ENCODE data around the gene BTBD16. TPM values are rescaled to one million over a fixed set of nuclear protein-coding genes. Genes with fewer than 3 reads are reported as not detected.
A peak's percentile ranks its signal among the peaks of the same experiment; 100 is the strongest.

The BTBD16 gene
- total and polyA plus RNA-seq, 3 experiments from 2014 or later, result not detected

- Mint-ChIP-seq H3K4me3 (no peak overlapping the region), H3K4me1 (no peaks in the 10 kb centered on the region), H3K36me3 (peaks cover 0 to 5% (median 0%) of the 10 kb centered on the region in 3 donors), H3K27ac (no peak overlapping the region), H3K27me3 (peaks cover 10 to 33% of the 10 kb centered on the region in 2 donors), H3K9me3 (no peaks in the 10 kb centered on the region)
- H3K4me1 ChIP-seq (ENCODE audit: insufficient read depth, low read length), result no peaks in the 10 kb centered on the region
- DNase-seq, result no peak
- H3K36me3 ChIP-seq (ENCODE audit: insufficient read depth, low read length), result no peaks in the 10 kb centered on the region
- POLR2A ChIA-PET, result no interaction called here
- H3K9me3 ChIP-seq (ENCODE audit: low read length), result no peaks in the 10 kb centered on the region
- CTCF ChIA-PET, result no interaction called here
- H3K27me3 ChIP-seq (ENCODE audit: insufficient read depth, low read length, poor library complexity, severe bottlenecking), result no peaks in the 10 kb centered on the region
- H3K27ac ChIP-seq (ENCODE audit: low read depth, low read length), result no peak overlapping the region
- no peak overlapping the region for H3K4me3 ChIP-seq (ENCODE audit: low read length)
Observed at GRCh38 chr10:122311051-122311410, 39.9 kb downstream of the BTBD16 start.

- H3K4me3 Mint-ChIP-seq, result no peak overlapping the region
Observed at GRCh38 chr10:122311716-122312115, 40.6 kb downstream of the BTBD16 start.

GRCh38 chr10:122316224-122316884 lies 45.3 kb downstream of the BTBD16 start:
- Histone ChIP-seq H3K9me3 (ENCODE audit: low read length) (no peaks in the 10 kb centered on the region), H3K27ac (ENCODE audit: low read depth, low read length) (no peak overlapping the region), H3K4me1 (ENCODE audit: insufficient read depth, low read length) (no peaks in the 10 kb centered on the region), H3K36me3 (ENCODE audit: insufficient read depth, low read length) (no peaks in the 10 kb centered on the region), H3K4me3 (ENCODE audit: low read length) (no peak overlapping the region), H3K27me3 (ENCODE audit: insufficient read depth, low read length, poor library complexity, severe bottlenecking) (no peaks in the 10 kb centered on the region)
- no peak for DNase-seq
- no peak overlapping the region for H3K27ac Mint-ChIP-seq
- peaks cover 17 to 36% of the 10 kb centered on the region in 2 donors for H3K27me3 Mint-ChIP-seq
- H3K9me3 Mint-ChIP-seq, result peaks cover 0 to 6% (median 4%) of the 10 kb centered on the region in 5 donors
- ChIA-PET CTCF (interaction anchor here (1.0 kb wide), 1 partner anchor 18 kb away, joined by 3 read pairs; no protein-coding TSS in a partner anchor), POLR2A (no interaction called here)
- no peaks in the 10 kb centered on the region for H3K4me1 Mint-ChIP-seq
- no peak overlapping the region for H3K4me3 Mint-ChIP-seq
- peaks cover 0 to 5% (median 0%) of the 10 kb centered on the region in 3 donors for H3K36me3 Mint-ChIP-seq

More at GRCh38 chr10:122311716-122312115, 40.6 kb downstream of the BTBD16 start:
- Mint-ChIP-seq H3K9me3 (no peaks in the 10 kb centered on the region), H3K4me1 (no peaks in the 10 kb centered on the region), H3K27me3 (peaks cover 10 to 39% of the 10 kb centered on the region in 2 donors), H3K36me3 (peaks cover 0 to 5% (median 0%) of the 10 kb centered on the region in 3 donors), H3K27ac (no peak overlapping the region)
- H3K4me3 ChIP-seq (ENCODE audit: low read length), result no peak overlapping the region
- DNase-seq, result no peak
- no peaks in the 10 kb centered on the region for H3K4me1 ChIP-seq (ENCODE audit: insufficient read depth, low read length)
- no peaks in the 10 kb centered on the region for H3K9me3 ChIP-seq (ENCODE audit: low read length)
- CTCF ChIA-PET, result no interaction called here
- H3K36me3 ChIP-seq (ENCODE audit: insufficient read depth, low read length), result no peaks in the 10 kb centered on the region
- POLR2A ChIA-PET, result interaction anchor here (0.5 kb wide), 1 partner anchor 128 kb away, joined by 3 read pairs; no protein-coding TSS in a partner anchor
- no peaks in the 10 kb centered on the region for H3K27me3 ChIP-seq (ENCODE audit: insufficient read depth, low read length, poor library complexity, severe bottlenecking)
- no peak overlapping the region for H3K27ac ChIP-seq (ENCODE audit: low read depth, low read length)

- H3K27me3 ChIP-seq (ENCODE audit: insufficient read depth, low read length, poor library complexity, severe bottlenecking), result no peaks in the 10 kb centered on the region
- ChIA-PET CTCF (interaction anchor here (1.1 kb wide), 1 partner anchor 12 kb away, joined by 3 read pairs; no protein-coding TSS in a partner anchor), POLR2A (no interaction called here)
- Mint-ChIP-seq H3K4me3 (no peak overlapping the region), H3K27me3 (peaks cover 22 to 62% of the 10 kb centered on the region in 2 donors), H3K27ac (no peak overlapping the region), H3K4me1 (no peaks in the 10 kb centered on the region), H3K9me3 (peaks cover 0 to 14% (median 6%) of the 10 kb centered on the region in 5 donors), H3K36me3 (peaks cover 0 to 17% (median 0%) of the 10 kb centered on the region in 3 donors)
- no peaks in the 10 kb centered on the region for H3K9me3 ChIP-seq (ENCODE audit: low read length)
- H3K4me1 ChIP-seq (ENCODE audit: insufficient read depth, low read length), result no peaks in the 10 kb centered on the region
- DNase-seq, result no peak
- H3K27ac ChIP-seq (ENCODE audit: low read depth, low read length), result no peak overlapping the region
- no peaks in the 10 kb centered on the region for H3K36me3 ChIP-seq (ENCODE audit: insufficient read depth, low read length)
- H3K4me3 ChIP-seq (ENCODE audit: low read length), result no peak overlapping the region
Observed at GRCh38 chr10:122321960-122322359, 50.9 kb downstream of the BTBD16 start.

GRCh38 chr10:122323189-122323588 lies 52.1 kb downstream of the BTBD16 start:
- Histone ChIP-seq H3K4me1 (ENCODE audit: insufficient read depth, low read length) (no peaks in the 10 kb centered on the region), H3K4me3 (ENCODE audit: low read length) (no peak overlapping the region), H3K36me3 (ENCODE audit: insufficient read depth, low read length) (no peaks in the 10 kb centered on the region), H3K27me3 (ENCODE audit: insufficient read depth, low read length, poor library complexity, severe bottlenecking) (no peaks in the 10 kb centered on the region), H3K9me3 (ENCODE audit: low read length) (no peaks in the 10 kb centered on the region), H3K27ac (ENCODE audit: low read depth, low read length) (no peak overlapping the region)
- no peak overlapping the region for H3K27ac Mint-ChIP-seq
- no peak for DNase-seq
- H3K4me3 Mint-ChIP-seq, result no peak overlapping the region
- no peaks in the 10 kb centered on the region for H3K4me1 Mint-ChIP-seq
- POLR2A ChIA-PET, result no interaction called here
- H3K9me3 Mint-ChIP-seq, result peaks cover 0 to 14% (median 6%) of the 10 kb centered on the region in 5 donors
- CTCF ChIA-PET, result interaction anchor here (1.5 kb wide), 1 partner anchor 19 kb away, joined by 5 read pairs; no protein-coding TSS in a partner anchor
- peaks cover 0 to 17% (median 0%) of the 10 kb centered on the region in 3 donors for H3K36me3 Mint-ChIP-seq
- H3K27me3 Mint-ChIP-seq, result peaks cover 19 to 63% of the 10 kb centered on the region in 2 donors

- POLR2A ChIA-PET, result no interaction called here
- Histone ChIP-seq H3K9me3 (ENCODE audit: low read length) (no peaks in the 10 kb centered on the region), H3K4me3 (ENCODE audit: low read length) (no peak overlapping the region), H3K27ac (ENCODE audit: low read depth, low read length) (no peak overlapping the region), H3K27me3 (ENCODE audit: insufficient read depth, low read length, poor library complexity, severe bottlenecking) (no peaks in the 10 kb centered on the region), H3K36me3 (ENCODE audit: insufficient read depth, low read length) (no peaks in the 10 kb centered on the region), H3K4me1 (ENCODE audit: insufficient read depth, low read length) (no peaks in the 10 kb centered on the region)
- CTCF ChIA-PET, result interaction anchor here (1.5 to 2.1 kb wide), 2 partner anchors 18 to 25 kb away, joined by 5 to 7 read pairs; no protein-coding TSS in a partner anchor
- H3K9me3 Mint-ChIP-seq, result peaks cover 0 to 14% (median 6%) of the 10 kb centered on the region in 5 donors
- no peak for DNase-seq
- peaks cover 0 to 17% (median 0%) of the 10 kb centered on the region in 3 donors for H3K36me3 Mint-ChIP-seq
- H3K4me1 Mint-ChIP-seq, result no peaks in the 10 kb centered on the region
- H3K27me3 Mint-ChIP-seq, result peaks cover 23 to 65% of the 10 kb centered on the region in 2 donors
- H3K27ac Mint-ChIP-seq, result no peak overlapping the region
- H3K4me3 Mint-ChIP-seq, result no peak overlapping the region
Observed at GRCh38 chr10:122323941-122324675, 53.0 kb downstream of the BTBD16 start.

- ChIA-PET POLR2A (no interaction called here), CTCF (interaction anchor here (2.1 kb wide), 1 partner anchor 26 kb away, joined by 7 read pairs; no protein-coding TSS in a partner anchor)
- no peaks in the 10 kb centered on the region for H3K4me1 ChIP-seq (ENCODE audit: insufficient read depth, low read length)
- H3K27me3 ChIP-seq (ENCODE audit: insufficient read depth, low read length, poor library complexity, severe bottlenecking), result no peaks in the 10 kb centered on the region
- no peak for DNase-seq
- H3K27ac Mint-ChIP-seq, result peak overlapping the region in 1 of 8 donors; percentile 51
- H3K4me3 ChIP-seq (ENCODE audit: low read length), result no peak overlapping the region
- no peaks in the 10 kb centered on the region for H3K9me3 ChIP-seq (ENCODE audit: low read length)
- H3K27me3 Mint-ChIP-seq, result peaks cover 22 to 72% of the 10 kb centered on the region in 2 donors
- no peak overlapping the region for H3K4me3 Mint-ChIP-seq
- no peaks in the 10 kb centered on the region for H3K4me1 Mint-ChIP-seq
- peaks cover 0 to 12% (median 4%) of the 10 kb centered on the region in 5 donors for H3K9me3 Mint-ChIP-seq
- no peak overlapping the region for H3K27ac ChIP-seq (ENCODE audit: low read depth, low read length)
- no peaks in the 10 kb centered on the region for H3K36me3 ChIP-seq (ENCODE audit: insufficient read depth, low read length)
- peaks cover 0 to 17% (median 0%) of the 10 kb centered on the region in 3 donors for H3K36me3 Mint-ChIP-seq
Observed at GRCh38 chr10:122325235-122325634, 54.1 kb downstream of the BTBD16 start.

- H3K4me1 ChIP-seq (ENCODE audit: insufficient read depth, low read length), result no peaks in the 10 kb centered on the region
- H3K27ac ChIP-seq (ENCODE audit: low read depth, low read length), result no peak overlapping the region
- no peaks in the 10 kb centered on the region for H3K9me3 ChIP-seq (ENCODE audit: low read length)
- no peaks in the 10 kb centered on the region for H3K36me3 ChIP-seq (ENCODE audit: insufficient read depth, low read length)
- H3K4me1 Mint-ChIP-seq, result no peaks in the 10 kb centered on the region
- peaks cover 0 to 16% (median 0%) of the 10 kb centered on the region in 3 donors for H3K36me3 Mint-ChIP-seq
- no peak overlapping the region for H3K4me3 ChIP-seq (ENCODE audit: low read length)
- ChIA-PET CTCF (no interaction called here), POLR2A (no interaction called here)
- no peak overlapping the region for H3K27ac Mint-ChIP-seq
- H3K4me3 Mint-ChIP-seq, result no peak overlapping the region
- no peak for DNase-seq
- H3K27me3 ChIP-seq (ENCODE audit: insufficient read depth, low read length, poor library complexity, severe bottlenecking), result no peaks in the 10 kb centered on the region
- peaks cover 0 to 7% (median 2%) of the 10 kb centered on the region in 5 donors for H3K9me3 Mint-ChIP-seq
- peaks cover 30 to 75% of the 10 kb centered on the region in 2 donors for H3K27me3 Mint-ChIP-seq
Observed at GRCh38 chr10:122326385-122326784, 55.3 kb downstream of the BTBD16 start.
